Adrenal gland (tissue), 12 donors: ENCODE data around the gene ZNF282. TPM values are rescaled to one million over a fixed set of nuclear protein-coding genes. Genes with fewer than 3 reads are reported as not detected.
A peak's percentile ranks its signal among the peaks of the same experiment; 100 is the strongest.

Experiments used
- DNase-seq, 7 donors: peaks; one replicate each; pipeline ENCODE4 v3.0.0-alpha.2; 2019 to 2020
- H3K27ac ChIP-seq, 5 donors: fragments of 200-600 bp; sonication (generic) in 4 of 5; 1 replicate in 3 of 5; 2 replicates in 2 of 5; pipeline versions ENCODE4 v1.5.1 to v1.8.0; 2016 to 2020; ENCODE audit warnings: mild to moderate bottlenecking in 1 of 5
- H3K27me3 ChIP-seq: fragments of 200-600 bp; 2 replicates; pipeline ENCODE4 v1.8.0; 2021
- H3K36me3 ChIP-seq, 2 donors: fragments of 200-600 bp; replicated peaks in 1 of 2; 1 replicate in 1 of 2; 2 replicates in 1 of 2; pipeline versions ENCODE4 v1.5.1 to v1.8.0; 2018 to 2022
- H3K4me1 ChIP-seq, 2 donors: fragments of 200-600 bp; replicated peaks in 1 of 2; 1 replicate in 1 of 2; 2 replicates in 1 of 2; pipeline versions ENCODE4 v1.5.1 to v1.8.0; 2018 to 2021
- H3K4me3 ChIP-seq, 4 donors: fragments of 200-600 bp; sonication (generic) in 3 of 4; one replicate each; pipeline ENCODE4 v1.5.1; 2016 to 2018
- H3K9me3 ChIP-seq, 3 donors: fragments of 200-600 bp; sonication (generic) in 1 of 3; replicated peaks in 1 of 3; 1 replicate in 2 of 3; 2 replicates in 1 of 3; pipeline versions ENCODE4 v1.5.1 to v1.8.0; 2016 to 2021
- CTCF ChIP-seq, 6 experiments: fragments of 450-650 bp in 4 of 6; fragments of 200-600 bp in 2 of 6; sonication (generic) in 1 of 6; IDR thresholded peaks; 1 replicate in 5 of 6; 2 replicates in 1 of 6; pipeline versions ENCODE4 v1.5.1 to v1.8.0; 2016 to 2021; ENCODE audit warnings: antibody characterized with exemption in 6 of 6, mild to moderate bottlenecking in 2 of 6, moderate library complexity in 1 of 6
- POLR2A ChIP-seq, 2 donors: fragments of 450-650 bp; IDR thresholded peaks; one replicate each; pipeline ENCODE4 v1.6.1; 2017; ENCODE audit warnings: antibody characterized with exemption in 2 of 2, mild to moderate bottlenecking in 2 of 2, moderate library complexity in 1 of 2
- WGBS, 4 donors: extraction: QIAGEN DNeasy Blood & Tissue Kit in 2 of 4; methylation state at CpG; one replicate each; pipeline versions ENCODE4 v1.1.5 to v1.1.7; 2013 to 2017; 5-methylcytosine and 5-hydroxymethylcytosine counted together
- intact Hi-C, 2 donors: fragments of 100-400 bp; cut with DNase I; formaldehyde crosslinking; loops; one replicate each; pipeline versions ENCODE4 v1.14.1 to v1.15.0; 2022 to 2023
- polyA plus RNA-seq, 3 donors: library from polyadenylated mRNA; stranded (reverse); fragments of 200-250 nt in 2 of 3; fragments of 350-450 nt in 1 of 3; fragmentation: Illumina TruSeq in 1 of 3; extraction: RNeasy Lipid Tissue Mini Kit (QIAGEN cat#74804) in 1 of 3; gene quantifications; one replicate each; pipeline ENCODE4 v1.2.3, GENCODE V29; 2013 to 2014
- total RNA-seq, 9 donors: library from RNA; depleted of rRNA in 4 of 9; stranded (reverse); fragments of >200 nt in 4 of 9; fragments of 120-200 nt in 1 of 9; fragmentation: NEBNext Ultra II Directional in 1 of 9; extraction: Animal tissue kit (Norgen Biotek cat#: 25700) in 1 of 9; gene quantifications; one replicate each; pipeline versions ENCODE4 v1.1.0 to v1.2.4, GENCODE V29; 2013 to 2023
- donor health status: healthy with polysubstance abuse.
- donor health status: Bipolar disorder and iron deficiency.
- donor health status: DM: yes; HTN: yes; CAD: no.
- donor health status: DM: no; HTN: no; CAD: no.
- donor health status: DM: no; HTN: no; CAD: no.
- donor health status: DM: yes; HTN: yes; CAD: no.

ZNF282 gene
- total and polyA plus RNA-seq, 12 donors = 3.6 to 33.8 (median 16.0) TPM

- 82 to 100% (median 93%) methylated on average over 2 of the region's 2 CpGs for WGBS, 4 donors
- no peaks in the 10 kb centered on the region for H3K27me3 ChIP-seq
- no peak overlapping the region for H3K4me3 ChIP-seq
- H3K36me3 ChIP-seq = peaks cover 0 to 59% of the 10 kb centered on the region in 2 donors
- H3K9me3 ChIP-seq = no peaks in the 10 kb centered on the region
- H3K27ac ChIP-seq = no peak overlapping the region
- intact Hi-C loops = no loop called here
- TF ChIP-seq CTCF (IDR thresholded peaks at IDR 0.05) = no peak
- no peak for TF ChIP-seq POLR2A (IDR thresholded peaks at IDR 0.05)
- peaks cover 6 to 11% of the 10 kb centered on the region in 2 donors for H3K4me1 ChIP-seq
- DNase-seq = no peak
Observed at GRCh38 chr7:149252378-149252777, 57.0 kb downstream of the ZNF282 start.

GRCh38 chr7:149253665-149254064 is 58.3 kb downstream of the ZNF282 start:
- intact Hi-C loops = no loop called here
- no peak overlapping the region for H3K4me3 ChIP-seq
- no peaks in the 10 kb centered on the region for H3K27me3 ChIP-seq
- H3K9me3 ChIP-seq = no peaks in the 10 kb centered on the region
- 87 to 94% (median 92%) methylated on average over 5 to 7 of the region's 7 CpGs for WGBS, 4 donors
- no peak for TF ChIP-seq POLR2A (IDR thresholded peaks at IDR 0.05)
- TF ChIP-seq CTCF (IDR thresholded peaks at IDR 0.05) = no peak
- no peak for DNase-seq
- peaks cover 0 to 6% of the 10 kb centered on the region in 2 donors for H3K4me1 ChIP-seq
- H3K36me3 ChIP-seq = peaks cover 0 to 59% of the 10 kb centered on the region in 2 donors
- H3K27ac ChIP-seq = no peak overlapping the region

- H3K4me3 ChIP-seq = no peak overlapping the region
- no peaks in the 10 kb centered on the region for H3K27me3 ChIP-seq
- 90 to 96% (median 95%) methylated on average over 5 to 16 of the region's 16 CpGs for WGBS, 4 donors
- no peak overlapping the region for H3K27ac ChIP-seq
- H3K36me3 ChIP-seq = peaks cover 0 to 59% of the 10 kb centered on the region in 2 donors
- H3K4me1 ChIP-seq = no peaks in the 10 kb centered on the region
- TF ChIP-seq CTCF (IDR thresholded peaks at IDR 0.05) = no peak
- intact Hi-C loops = no loop called here
- DNase-seq = no peak
- H3K9me3 ChIP-seq = no peaks in the 10 kb centered on the region
Observed at GRCh38 chr7:149254181-149254858, 59.0 kb downstream of the ZNF282 start.

- WGBS, 4 donors = 84 to 96% (median 93%) methylated on average over 5 of the region's 5 CpGs
- no peak for TF ChIP-seq POLR2A (IDR thresholded peaks at IDR 0.05)
- no peak for TF ChIP-seq CTCF (IDR thresholded peaks at IDR 0.05)
- no peaks in the 10 kb centered on the region for H3K27me3 ChIP-seq
- intact Hi-C loops = no loop called here
- peak in 1 of 7 donors; percentile 11 for DNase-seq
- H3K4me3 ChIP-seq = no peak overlapping the region
- H3K9me3 ChIP-seq = no peaks in the 10 kb centered on the region
- H3K27ac ChIP-seq = no peak overlapping the region
- peaks cover 0 to 58% of the 10 kb centered on the region in 2 donors for H3K36me3 ChIP-seq
- H3K4me1 ChIP-seq = no peaks in the 10 kb centered on the region
Observed at GRCh38 chr7:149255174-149255573, 59.8 kb downstream of the ZNF282 start.
